BE2C (cell line): ENCODE measurements around the gene ANO6.

ENCODE experiments used
- DNase-seq: peaks from one replicate; pipeline ENCODE4 v3.0.0-alpha.2; 2020
- H3K27me3 ChIP-seq: fragments of 250-450 bp; sonication (Bioruptor Pico); 2 replicates; pipeline ENCODE4 v1.5.1; 2020; ENCODE audit warnings: mild to moderate bottlenecking
- H3K36me3 ChIP-seq: fragments of 250-450 bp; sonication (Bioruptor Pico); 2 replicates; pipeline ENCODE4 v1.5.1; 2020; ENCODE audit warnings: mild to moderate bottlenecking
- H3K4me1 ChIP-seq: fragments of 250-450 bp; sonication (Bioruptor Pico); 2 replicates; pipeline ENCODE4 v1.5.1; 2020
- H3K4me3 ChIP-seq: 2 replicates; pipeline ENCODE4 v1.5.1; 2011; ENCODE audit warnings: low read depth, low read length
- H3K9me3 ChIP-seq: fragments of 250-450 bp; sonication (Bioruptor Pico); 2 replicates; pipeline ENCODE4 v1.5.1; 2020
- CTCF ChIP-seq: IDR thresholded peaks from 2 replicates; pipeline ENCODE4 v1.5.1; 2012; ENCODE audit warnings: mild to moderate bottlenecking, low read depth, low read length

The ANO6 gene

GRCh38 chr12:45431126-45431525 lies 215.2 kb downstream of the ANO6 start:
- H3K9me3 ChIP-seq = no peaks in the 10 kb centered on the region
- H3K36me3 ChIP-seq = peaks cover 32% of the 10 kb centered on the region
- no peak overlapping the region for H3K4me3 ChIP-seq
- no peaks in the 10 kb centered on the region for H3K27me3 ChIP-seq
- H3K4me1 ChIP-seq = peaks cover 17% of the 10 kb centered on the region
- no peak for TF ChIP-seq CTCF
- DNase-seq = no peak

GRCh38 chr12:45432710-45433109 lies 216.8 kb downstream of the ANO6 start:
- H3K9me3 ChIP-seq = no peaks in the 10 kb centered on the region
- H3K27me3 ChIP-seq = no peaks in the 10 kb centered on the region
- H3K36me3 ChIP-seq = peaks cover 23% of the 10 kb centered on the region
- no peak overlapping the region for H3K4me3 ChIP-seq
- DNase-seq = no peak
- no peak for TF ChIP-seq CTCF
- peaks cover 17% of the 10 kb centered on the region for H3K4me1 ChIP-seq

- H3K36me3 ChIP-seq = peaks cover 16% of the 10 kb centered on the region
- peaks cover 17% of the 10 kb centered on the region for H3K4me1 ChIP-seq
Observed at GRCh38 chr12:45433441-45433868, 217.6 kb downstream of the ANO6 start.

GRCh38 chr12:45434094-45434493 lies 218.2 kb downstream of the ANO6 start:
- peaks cover 18% of the 10 kb centered on the region for H3K4me1 ChIP-seq
- DNase-seq = no peak
- H3K36me3 ChIP-seq = peaks cover 9% of the 10 kb centered on the region
- H3K4me3 ChIP-seq = no peak overlapping the region
- TF ChIP-seq CTCF = no peak
- H3K9me3 ChIP-seq = no peaks in the 10 kb centered on the region
- no peaks in the 10 kb centered on the region for H3K27me3 ChIP-seq

More at GRCh38 chr12:45433441-45433868, 217.6 kb downstream of the ANO6 start:
- no peak for DNase-seq
- TF ChIP-seq CTCF = no peak
- Histone ChIP-seq H3K27me3 (no peaks in the 10 kb centered on the region), H3K9me3 (no peaks in the 10 kb centered on the region), H3K4me3 (no peak overlapping the region)

- no peaks in the 10 kb centered on the region for H3K9me3 ChIP-seq
- H3K4me1 ChIP-seq = peaks cover 3% of the 10 kb centered on the region; the same call in 1 of the 2 replicates
- no peak overlapping the region for H3K4me3 ChIP-seq
- TF ChIP-seq CTCF = no peak
- DNase-seq = no peak
- peaks cover under 1% of the 10 kb centered on the region; the same call in 1 of the 2 replicates for H3K36me3 ChIP-seq
- H3K27me3 ChIP-seq = no peaks in the 10 kb centered on the region
Observed at GRCh38 chr12:45435945-45436710, 220.2 kb downstream of the ANO6 start.

- TF ChIP-seq CTCF = no peak
- no peak for DNase-seq
Observed at GRCh38 chr12:45439039-45439438, 223.1 kb downstream of the ANO6 start.

More at GRCh38 chr12:45439039-45439438, 223.1 kb downstream of the ANO6 start:
- H3K27me3 ChIP-seq = no peaks in the 10 kb centered on the region
- no peaks in the 10 kb centered on the region for H3K36me3 ChIP-seq
- peaks cover 3% of the 10 kb centered on the region; the same call in 1 of the 2 replicates for H3K4me1 ChIP-seq
- no peak overlapping the region for H3K4me3 ChIP-seq
- no peaks in the 10 kb centered on the region for H3K9me3 ChIP-seq
